ENCODE data around the gene C1QTNF3.
"Not testable (repeated sequence)": the region's sequence is repeated elsewhere in the genome, so short reads cannot be mapped to it uniquely, and the experiment has no call there.

Gene C1QTNF3, protein sequence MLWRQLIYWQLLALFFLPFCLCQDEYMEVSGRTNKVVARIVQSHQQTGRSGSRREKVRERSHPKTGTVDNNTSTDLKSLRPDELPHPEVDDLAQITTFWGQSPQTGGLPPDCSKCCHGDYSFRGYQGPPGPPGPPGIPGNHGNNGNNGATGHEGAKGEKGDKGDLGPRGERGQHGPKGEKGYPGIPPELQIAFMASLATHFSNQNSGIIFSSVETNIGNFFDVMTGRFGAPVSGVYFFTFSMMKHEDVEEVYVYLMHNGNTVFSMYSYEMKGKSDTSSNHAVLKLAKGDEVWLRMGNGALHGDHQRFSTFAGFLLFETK

DNA sequence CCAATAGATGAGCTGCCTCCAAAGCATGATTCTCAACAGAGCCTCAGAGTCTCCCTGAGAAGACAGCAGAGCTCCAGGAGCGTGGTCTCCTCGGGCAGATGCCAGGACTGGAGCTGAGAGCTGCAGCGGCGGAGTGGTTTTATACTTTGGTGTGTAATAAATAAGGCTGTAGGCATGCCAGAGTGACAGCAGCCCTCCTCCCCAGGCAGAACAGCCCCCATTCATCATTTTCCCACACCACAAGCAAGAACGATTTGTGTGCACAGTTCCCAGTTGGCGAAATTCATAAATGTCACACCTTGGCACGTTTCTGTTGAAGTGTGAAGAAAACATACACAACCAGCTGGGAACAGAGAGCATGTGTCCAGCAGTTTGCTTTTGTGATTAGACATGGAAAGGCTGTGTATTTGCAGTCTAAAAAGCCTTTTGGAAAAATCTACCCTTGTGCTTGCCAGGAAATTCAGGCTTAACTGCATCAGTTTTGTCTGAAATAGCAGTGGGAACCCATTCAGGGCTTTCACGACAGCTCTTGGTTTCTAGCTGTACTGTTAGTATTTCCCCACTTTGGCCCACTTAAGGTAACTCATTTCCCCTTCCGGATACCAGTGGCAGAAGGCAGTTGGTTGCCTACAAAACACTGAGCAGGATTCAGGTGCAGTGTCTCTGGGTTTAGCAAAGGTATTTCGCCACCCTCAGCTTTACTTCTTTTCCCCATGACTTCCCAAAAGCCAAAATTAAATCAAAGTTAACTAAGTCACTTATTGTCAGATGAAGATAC, at the start of gene C1QTNF3:
Gene C1QTNF3, minus strand, starts transcription at position 115 of the 778 bp plus-strand sequence. Its CDS starts 88 bp downstream, at position 27.
- DNase-seq, result no peak

DNA sequence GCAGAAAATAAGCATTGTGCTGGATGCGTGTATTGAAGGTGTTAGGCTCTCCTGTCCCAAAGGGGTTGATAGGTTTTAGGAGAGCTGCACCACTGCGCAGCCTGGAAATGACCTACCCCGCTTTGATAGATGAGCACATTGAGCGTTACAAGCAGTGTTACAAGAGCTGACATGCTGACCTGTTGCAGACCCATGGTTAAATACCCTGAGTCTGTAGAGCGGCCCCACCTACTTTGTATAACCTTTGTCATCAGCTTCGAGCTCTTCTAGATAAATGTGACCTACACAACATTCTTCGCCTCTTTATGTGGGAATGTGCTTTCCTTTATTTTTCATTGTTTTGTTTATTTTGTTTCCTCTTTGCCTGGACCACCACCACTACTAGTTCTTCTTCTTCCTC, 48.0 kb upstream of the C1QTNF3 start:
- DNase-seq, result not testable (repeated sequence)

DNA sequence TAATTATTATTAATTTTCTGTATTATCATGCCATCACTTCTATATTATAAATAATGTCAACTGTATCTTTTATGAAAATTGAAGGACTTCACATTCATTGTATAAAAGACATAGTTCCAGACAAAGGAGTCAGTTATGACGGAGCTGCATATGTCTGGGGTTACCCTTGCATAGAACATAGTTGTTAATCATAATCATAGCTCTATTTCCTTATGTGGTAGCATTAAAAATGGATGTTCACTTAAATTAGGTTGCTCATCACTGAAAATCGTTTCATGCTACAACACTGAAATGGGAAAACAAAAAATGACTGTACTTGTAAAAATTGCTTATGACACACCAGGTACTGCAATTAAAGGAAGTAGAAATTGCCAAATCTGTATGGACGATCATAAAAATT, 46.8 kb upstream of the C1QTNF3 start:
- not testable (repeated sequence) for DNase-seq

DNA sequence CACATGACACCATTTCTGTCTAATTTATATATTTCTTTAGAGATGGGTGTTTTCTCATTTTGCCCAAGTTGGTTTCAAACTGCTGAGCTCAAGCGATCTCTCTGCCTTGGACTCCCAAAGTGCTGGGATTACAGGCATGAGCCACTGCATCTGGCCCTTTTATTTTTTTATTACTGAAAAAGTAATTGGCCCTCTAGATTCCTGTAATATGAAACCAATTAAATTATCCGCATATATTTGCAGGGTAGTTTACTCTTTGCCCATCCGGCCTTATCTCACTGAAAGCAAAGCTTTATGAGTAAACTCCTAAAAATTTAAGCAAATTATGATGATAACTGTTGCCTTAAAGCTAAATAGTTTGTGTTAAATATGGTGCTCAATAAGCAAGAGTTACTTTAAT, 44.7 kb upstream of the C1QTNF3 start:
- DNase-seq, result not testable (repeated sequence)

DNA sequence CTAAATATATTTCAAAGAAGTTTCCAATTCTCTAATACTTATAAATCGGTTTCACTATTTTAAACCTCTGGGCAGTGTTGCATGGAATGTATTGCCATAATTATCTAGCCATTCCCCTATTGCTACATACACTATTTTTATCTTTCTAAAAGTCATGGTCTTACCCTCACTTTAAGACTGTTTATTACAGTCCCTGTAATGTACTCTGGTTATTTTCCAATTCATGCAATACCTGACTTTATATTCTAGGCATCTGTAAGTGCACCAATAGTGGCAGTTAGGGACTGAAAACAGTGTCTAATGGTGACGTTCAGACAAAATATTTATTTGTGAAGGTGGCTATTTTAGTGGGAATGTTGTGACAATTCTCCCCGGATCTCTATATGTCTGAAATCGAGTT, 40.9 kb upstream of the C1QTNF3 start:
- not testable (repeated sequence) for DNase-seq

DNA sequence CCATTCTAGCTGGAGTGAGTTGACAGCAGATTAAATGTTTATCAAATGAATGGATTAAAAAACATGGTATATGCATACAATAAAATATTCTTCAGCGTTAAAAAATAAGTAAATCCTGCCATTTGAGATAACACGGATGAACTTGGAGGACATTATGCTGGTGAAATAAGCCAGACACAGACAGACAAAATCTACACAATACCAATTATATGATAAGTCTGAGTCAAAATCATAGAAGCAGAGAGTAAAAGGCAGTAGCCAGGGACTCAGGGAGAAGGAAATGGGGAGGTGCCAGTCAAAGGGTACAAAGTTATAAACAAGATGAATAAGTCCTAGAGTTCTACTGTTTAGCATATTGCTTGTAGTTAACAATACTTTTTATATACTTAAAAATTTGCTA, 36.5 kb upstream of the C1QTNF3 start:
- not testable (repeated sequence) for DNase-seq

DNA sequence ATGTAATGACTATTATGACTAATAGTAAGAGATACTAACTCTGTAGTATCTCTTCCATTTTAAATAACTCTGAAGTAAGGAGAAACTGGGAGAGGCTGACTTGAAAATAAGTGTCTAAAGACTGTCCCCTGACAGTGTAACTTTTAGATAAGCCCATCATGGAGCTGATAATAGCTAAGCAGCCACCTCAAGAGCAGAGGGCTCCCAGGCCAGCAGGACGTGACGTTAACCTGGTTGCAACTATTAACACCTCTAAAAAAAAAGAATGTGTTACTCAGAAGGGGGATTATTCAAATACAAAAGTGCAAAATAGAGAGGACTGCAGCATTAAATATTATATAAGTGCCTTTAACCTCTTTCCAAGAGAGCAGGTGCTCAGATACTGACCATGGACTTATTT, 34.6 kb upstream of the C1QTNF3 start:
- not testable (repeated sequence) for DNase-seq

DNA sequence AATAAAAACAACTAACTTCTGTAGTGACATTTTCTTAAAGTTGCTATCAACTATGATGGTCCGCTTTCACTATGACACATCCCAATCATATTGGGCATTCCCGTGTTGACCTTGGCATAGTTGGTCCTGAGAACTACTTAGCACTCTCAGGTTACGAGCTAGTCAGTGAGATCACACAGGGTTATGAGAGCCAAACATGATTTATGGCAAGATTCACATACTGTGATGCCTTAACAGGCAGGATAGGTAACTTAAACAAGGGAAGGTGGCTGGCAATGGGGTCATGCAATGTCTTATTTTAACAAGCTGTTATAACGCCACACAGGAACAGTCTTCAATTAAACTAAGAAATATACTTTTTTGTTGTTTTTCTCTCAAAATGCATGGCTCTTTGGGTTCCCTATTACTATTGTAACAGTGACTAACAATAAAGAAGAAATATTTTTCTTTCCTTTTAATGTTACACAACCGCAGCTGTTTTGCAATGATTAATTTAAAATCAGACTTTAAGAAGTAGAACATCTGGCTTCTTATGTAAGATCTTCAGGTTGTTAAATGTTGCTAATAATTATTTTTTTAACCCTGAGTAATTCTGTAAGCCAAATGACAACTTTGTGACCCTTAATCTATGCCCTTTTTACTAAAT, 33.8 kb upstream of the C1QTNF3 start:
- peak; percentile 3 for DNase-seq

DNA sequence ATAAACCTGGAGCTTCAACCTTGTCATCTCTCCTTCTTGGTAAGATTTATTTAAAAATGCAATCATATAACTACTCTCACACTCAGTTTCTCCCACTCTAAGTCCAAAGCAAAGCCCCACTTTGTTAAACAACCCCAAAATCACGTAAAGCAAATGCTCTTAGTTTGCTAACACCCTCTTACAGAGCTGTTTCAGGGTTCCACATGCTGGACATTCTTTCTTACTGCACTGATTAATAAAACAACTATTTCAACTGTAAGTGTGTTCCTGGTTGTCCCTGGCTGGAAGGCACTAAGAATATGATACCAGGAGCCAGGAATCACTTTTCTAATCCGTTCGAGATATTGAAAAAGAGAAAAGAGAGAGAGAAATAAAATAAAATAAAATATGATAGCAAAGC, 31.5 kb upstream of the C1QTNF3 start:
- DNase-seq, result not testable (repeated sequence)

DNA sequence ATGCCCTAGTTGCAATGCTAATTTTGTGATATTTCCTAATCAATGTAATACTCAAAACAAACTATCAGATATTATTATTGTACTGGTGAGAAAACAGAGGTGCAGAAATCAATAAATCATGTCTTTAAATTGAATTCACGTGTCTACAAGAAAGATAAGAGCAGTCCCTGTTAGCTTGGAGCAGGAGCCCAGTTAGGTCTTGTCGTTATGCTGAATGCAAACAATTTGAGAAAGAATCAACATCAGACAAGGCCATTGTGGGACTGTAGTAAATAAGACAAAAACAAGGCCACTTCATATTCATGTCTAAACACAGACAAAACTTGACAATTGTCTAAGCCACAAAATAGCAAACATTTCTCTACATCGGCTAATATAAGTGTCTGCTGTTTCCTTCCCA, 31.1 kb upstream of the C1QTNF3 start:
- not testable (repeated sequence) for DNase-seq

DNA sequence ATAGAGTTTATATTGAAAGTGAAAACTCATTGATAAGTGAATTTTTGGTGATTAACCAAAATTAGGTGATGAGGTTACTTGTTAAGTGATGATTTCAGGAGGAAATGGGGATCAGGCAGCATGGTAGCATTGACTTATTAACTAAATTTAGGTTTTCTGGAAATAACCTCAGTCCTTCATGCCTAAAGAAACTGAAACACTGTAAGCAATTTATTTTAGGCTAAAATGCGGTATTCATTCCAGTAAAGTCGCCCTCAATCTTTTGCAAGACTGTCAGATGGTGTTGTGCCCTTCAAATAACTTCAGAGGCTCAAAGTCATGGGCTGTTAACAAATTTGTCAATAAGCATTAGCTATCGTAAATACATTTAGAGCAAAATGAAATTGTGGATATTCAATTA, 27.6 kb upstream of the C1QTNF3 start:
- DNase-seq, result not testable (repeated sequence)

DNA sequence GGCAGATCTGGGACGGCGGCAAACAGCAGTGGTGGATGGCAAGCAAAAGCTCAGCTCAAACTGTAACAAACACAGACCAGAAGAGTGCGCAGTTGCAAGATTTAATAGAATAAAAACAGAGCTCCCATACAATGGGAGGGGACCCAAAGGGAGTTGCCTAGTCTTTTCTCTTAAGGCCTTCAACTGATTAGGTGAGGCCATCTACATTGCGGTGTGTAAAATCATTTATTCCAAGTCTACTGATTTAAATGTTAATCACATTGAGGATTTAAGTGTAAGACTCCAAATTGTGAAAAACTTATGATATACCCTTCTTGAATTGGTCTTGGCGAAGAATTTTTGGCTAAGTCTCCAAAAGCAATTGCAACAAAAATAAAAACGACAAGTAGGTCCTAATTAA, 21.6 kb upstream of the C1QTNF3 start:
- no peak for DNase-seq

DNA sequence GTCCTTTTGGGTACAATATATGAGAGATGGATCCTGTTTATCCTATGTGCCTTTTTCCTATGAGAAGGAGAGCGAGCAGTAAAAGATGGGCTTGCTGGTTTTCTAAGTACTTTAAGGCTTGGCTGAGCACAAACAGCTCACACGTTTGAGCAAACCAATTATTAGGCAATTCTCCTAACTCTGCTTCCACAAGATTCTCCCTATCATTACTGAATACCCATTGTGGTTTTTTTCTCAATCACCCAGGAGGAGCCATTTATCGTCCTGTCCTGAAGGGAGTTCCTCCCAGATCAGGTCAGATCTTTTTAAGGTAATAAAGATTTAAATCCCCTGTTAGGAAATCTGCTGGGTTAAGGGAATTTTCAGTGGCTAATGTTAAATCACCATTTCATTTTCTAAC, 19.4 kb upstream of the C1QTNF3 start:
- no peak for DNase-seq

DNA sequence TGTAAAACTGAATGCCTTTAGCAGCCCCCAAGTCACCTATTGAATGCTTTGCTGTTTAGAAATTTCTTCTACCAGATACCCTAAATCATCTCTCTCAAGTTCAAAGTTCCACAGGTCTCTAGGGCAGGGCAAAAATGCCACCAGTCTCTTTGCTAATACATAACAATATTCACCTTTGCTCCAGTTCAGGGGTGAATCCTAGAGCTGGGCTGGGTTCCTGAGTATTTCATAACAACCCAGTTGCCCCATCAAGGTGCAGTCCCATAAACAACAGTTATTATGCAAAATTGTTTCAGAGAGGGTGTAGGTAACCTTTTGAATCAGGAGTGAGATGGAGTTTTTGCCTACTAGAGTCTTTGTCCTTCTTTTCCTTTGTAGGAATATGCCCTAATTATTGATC, 19.0 kb upstream of the C1QTNF3 start:
- no peak for DNase-seq

DNA sequence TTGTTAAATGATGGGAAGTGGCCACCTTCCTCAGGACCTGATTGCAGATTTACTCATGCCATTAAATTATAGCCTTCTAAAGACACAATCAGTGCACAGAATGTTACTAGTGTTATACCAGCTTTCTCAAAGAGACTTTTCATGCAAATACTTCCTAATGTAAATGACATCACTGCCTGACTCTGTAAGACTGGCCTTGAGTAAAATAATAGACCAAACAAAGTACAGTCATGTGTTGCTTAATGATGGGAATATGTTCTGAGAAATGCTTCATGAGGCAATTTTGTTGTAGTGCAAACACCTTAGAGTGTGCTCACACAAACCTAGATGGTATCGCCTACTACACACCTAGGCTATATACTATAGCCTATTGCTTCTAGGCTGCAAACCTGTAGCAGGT, 17.0 kb upstream of the C1QTNF3 start:
- no peak for DNase-seq

DNA sequence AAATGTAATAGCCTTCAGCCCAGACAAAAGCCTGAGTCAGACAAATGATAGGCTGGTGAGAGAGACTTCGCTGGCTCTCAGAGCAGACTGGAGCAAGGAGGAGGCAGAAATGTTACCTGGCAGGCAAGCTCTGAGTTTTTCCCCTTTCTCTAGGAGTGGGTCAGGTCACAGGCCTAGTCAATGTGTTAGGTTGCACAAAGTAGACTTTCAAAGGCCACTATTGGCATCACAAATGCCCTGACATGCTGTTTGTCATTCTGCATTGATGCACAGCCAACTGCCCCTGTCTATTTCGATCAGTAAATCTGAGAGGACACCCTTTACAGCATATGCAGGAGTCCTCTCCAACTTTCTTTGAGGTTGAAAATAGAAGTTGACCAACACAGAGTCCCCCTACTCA, 15.5 kb upstream of the C1QTNF3 start:
- no peak for DNase-seq

DNA sequence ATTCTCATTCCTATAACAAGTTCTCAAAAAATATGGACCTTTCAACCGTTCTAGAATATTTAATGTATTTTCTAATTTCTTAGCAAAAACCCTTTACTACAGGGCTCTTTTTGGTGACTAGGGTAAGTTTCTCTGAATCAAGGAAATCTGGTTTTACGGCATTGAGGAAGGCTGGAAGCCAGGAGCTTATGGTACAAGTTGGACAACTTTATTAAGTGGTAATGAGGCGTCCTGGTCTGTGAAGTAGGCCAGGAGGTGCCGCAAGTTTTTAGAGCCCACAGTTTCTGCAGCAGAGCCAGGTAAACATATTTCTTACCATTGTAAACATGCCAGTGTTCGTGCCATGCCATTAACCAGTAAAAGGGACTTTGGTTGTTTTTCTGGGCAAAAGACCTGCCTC, 14.6 kb upstream of the C1QTNF3 start:
- DNase-seq, result no peak

DNA sequence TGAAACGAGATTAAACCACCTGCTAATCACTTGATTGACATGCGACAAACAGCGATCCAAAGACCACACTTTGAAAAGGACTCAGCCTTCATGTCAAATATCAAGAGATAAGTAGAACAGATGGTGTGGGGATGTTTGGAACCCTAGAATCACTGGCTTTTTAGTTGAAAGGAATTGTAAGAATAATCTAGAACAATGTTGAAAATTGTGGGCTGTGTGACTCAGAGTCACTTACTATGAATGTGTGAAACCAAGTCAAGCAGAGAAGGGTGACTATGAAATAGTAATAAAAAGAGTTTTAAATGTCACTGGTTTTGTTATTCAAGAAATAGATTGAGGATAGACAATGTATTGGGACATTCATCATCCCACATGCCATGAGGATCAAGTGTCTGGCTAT, 14.1 kb upstream of the C1QTNF3 start:
- no peak for DNase-seq

DNA sequence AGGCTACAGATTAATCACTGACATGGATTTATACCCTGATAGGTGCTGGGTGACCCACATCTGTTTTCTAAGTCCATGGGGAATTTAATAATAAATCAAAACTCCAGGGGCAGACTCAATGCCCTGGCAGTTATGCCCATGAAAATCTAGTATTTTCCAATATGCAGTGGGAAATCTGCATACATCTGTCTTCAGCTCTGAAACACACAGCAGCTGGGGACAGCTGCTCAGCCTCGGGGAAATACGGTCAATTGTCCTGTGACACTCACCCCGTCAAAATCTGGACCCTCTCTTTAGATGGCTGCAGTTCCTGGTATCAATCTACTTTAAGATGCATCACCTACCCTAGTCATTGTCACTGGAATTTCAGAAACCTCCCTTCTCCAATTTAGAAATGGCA, 12.7 kb upstream of the C1QTNF3 start:
- no peak for DNase-seq

DNA sequence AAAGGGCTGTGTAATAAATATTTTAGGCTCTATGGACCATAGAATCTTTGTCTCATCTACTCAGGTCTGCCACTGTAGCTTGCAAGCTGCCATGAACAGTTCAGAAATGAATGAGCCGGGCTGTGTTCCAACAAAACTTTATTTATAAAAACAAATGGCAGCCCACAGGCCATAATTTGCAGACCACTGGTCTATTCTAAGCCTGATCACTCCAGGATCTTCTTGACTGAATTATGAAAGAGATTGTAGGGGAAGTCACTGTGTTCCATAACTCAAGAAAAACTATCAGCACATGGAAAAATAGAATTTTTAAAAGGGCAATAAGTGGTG, 11.4 kb upstream of the C1QTNF3 start:
- DNase-seq, result no peak

DNA sequence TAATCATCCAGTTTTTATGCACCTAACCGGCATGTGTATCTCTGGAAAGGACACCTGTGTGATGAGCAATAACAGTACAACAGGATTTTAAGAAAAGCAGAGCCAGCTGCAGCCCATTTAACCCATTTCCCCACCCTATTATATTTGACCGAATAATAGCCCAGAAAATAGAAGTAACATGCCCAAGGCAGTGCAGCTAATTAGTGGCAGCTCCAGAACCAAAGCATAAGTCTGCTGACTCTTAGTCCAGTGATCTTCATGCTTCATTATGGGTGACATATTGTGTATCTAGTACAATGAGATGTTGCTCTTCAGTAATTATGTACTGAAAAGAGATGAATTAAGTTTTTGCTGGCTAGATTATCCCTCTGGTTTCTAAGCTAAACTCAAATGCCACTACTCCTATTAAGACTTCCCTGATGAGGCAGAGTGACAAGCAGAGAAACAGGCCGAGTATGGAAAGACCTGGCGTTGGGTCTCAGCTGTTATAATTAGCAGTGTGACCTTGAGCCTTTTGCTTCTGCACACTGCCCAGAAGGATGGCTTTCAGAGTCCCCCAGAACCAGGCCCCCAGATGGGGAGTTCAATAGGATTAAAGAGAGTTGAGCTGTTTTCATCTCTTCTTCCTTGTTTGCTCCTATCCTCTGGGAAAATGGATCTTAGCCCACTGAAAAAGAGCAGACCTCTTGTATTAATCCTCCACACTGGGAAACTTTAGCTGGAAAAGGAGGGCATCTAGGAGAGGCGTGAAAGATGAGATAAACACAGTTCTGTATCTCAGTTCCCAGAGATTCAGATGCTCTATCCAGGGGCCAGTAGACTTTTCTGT, 10.8 kb upstream of the C1QTNF3 start:
- no peak for DNase-seq

DNA sequence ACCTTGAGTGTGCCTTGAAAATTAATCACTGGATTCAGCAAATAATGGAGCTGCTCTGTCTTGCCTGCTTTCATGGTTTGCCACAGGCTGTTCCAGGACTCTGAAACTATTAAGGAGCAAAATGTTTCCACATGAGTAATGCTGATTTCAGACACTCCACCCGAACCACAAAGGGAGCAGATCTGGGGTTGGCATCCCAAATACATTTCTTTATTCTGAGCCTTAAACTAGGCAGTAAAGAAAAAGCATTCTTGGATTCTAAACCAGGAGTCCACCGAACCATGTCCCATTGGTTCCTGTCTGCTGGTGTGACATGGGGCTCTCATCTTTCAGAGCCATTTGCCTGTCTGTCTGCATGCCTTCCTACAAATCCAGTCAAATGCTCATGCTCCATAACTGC, 10.1 kb upstream of the C1QTNF3 start:
- no peak for DNase-seq

DNA sequence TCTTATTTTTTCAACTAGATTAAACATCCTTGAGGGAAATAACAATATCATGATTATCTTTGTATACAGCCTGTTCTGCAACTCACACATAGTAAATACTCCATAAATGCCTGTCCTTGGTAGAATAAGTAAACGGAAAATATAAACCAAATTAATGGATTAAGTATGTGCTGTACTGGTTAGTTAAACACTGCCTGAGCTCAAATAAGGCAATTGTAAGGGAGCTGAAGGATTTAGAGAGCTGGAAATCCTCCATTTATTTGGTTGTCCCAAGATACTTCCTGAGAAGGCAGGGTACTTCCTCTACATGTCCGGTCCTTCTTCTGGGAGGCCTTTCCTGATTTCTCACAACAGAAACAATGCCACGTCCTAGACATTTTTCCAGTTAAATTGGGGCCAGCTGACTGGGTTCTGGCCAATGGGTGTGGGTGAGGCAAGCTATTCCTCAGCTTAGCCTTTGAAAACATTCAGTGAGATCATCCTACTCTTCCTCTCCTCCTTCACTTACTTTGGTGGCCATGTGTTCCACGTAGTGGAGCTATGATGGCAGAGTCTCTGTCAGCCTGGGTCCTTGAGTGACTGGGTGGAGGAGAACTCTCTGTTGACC, 8.5 kb upstream of the C1QTNF3 start:
- DNase-seq, result no peak

All from NCI-H510A treated with DMSO at 0.1 percent for 48 hours (cell line).